ENCODE data around the gene XNDC1N.

The XNDC1N gene, protein sequence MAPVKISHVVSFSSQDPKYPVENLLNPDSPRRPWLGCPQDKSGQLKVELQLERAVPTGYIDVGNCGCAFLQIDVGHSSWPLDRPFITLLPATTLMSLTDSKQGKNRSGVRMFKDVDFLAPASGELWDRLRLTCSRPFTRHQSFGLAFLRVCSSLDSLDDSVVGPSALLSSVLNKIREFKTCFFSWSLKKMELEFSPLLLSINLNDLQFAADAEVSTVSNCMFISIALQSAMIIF

DNA sequence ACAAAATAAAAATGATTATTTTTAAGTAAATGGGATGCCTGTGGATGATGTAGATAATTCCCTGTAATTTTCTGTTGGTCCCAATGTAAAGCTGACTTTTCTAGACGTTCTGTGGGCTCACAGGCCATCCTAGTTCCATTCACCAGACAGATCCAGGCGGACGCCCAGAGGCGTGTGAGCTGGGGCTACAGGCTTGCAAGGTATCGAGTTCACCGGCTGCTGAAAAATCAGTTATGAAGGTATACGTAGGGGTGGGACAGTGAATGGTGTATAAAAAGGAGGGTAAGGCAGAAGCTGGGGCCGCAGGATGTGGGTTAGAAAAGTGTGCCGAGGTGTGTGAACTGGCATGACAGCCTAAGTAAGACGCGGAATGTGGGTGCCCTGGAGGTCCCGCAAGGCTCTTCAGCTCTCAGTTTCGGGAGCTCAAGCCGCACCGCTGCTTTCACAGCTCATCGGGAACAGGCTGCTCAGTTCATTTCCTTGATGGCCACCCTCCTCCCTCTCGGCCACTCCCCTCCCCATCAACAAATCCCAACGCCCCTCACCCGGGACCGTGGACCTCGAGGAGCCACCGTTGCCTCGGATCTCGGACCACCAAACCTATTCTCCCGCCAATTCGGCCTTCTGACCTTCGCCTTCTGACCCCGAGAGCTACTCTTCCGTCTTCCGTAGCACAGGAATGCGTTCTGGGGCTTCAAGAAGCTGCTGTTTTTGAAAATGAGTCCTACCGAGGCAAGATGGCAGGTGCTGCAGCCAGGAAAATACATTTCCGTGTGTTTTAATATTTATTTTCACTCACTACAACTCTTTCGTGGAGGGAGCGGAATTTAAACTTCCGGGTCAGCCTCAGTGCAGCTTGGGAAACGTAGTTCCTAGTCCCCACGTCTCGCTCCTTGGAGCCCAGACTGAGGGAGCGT lies at the start of gene XNDC1N:
TSS of gene XNDC1N (minus strand) at position 775 of the 917 bp plus-strand sequence. CDS start 5,241 bp downstream, outside the sequence.
- DNase-seq, result peak; percentile 86

DNA sequence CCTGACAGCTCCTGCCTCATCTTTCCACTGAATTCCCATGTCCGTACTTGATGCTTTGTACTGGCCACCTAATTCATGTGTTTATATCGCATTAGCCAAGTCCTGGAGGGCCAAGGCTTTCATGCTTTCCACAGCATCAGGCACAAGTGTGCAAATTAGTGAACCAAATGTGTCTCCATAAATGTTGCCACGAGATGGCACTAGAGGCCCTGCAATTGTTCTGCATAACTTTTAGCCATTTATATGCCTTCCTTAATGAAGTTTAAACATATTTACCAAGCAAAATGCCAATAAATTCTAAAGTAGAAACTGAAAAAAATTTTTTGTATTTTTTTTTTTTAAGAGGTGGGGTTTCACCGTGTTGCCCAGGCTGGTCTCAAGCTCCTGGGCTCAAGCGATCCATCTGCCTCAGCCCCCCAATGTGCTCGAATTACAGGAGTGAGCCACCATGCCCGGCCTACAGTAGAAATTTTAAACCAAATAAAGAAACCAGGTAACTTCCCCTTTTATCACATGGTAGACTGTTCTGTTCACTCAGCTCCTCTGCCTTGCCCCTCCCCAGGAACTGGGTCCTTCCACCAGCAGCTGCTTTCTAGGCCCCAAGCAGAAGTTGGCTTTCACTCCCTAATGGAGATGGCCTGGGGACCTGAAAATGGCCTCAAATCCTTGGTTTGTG lies 49.5 kb upstream of the XNDC1N start:
- DNase-seq, result peak; percentile 19

DNA sequence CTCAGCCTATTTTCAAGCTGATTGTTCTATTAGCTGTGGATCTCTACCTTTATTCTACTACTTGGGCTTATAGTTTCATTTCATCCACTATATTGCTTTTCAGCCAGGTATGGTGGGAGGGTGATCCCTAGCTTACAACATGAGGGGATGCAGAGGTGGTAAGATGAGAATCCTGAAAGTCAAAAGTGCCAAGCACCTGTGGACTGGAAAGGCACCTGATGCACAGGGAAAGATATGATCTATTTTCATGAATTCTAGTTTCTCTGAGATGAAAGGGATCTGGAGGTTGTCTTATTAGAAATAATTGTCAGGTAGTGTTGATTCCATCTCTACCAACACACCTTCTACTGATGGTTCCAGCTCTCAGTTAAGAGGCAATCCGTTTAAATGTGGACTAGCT lies 48.7 kb upstream of the XNDC1N start:
- DNase-seq, result no peak

DNA sequence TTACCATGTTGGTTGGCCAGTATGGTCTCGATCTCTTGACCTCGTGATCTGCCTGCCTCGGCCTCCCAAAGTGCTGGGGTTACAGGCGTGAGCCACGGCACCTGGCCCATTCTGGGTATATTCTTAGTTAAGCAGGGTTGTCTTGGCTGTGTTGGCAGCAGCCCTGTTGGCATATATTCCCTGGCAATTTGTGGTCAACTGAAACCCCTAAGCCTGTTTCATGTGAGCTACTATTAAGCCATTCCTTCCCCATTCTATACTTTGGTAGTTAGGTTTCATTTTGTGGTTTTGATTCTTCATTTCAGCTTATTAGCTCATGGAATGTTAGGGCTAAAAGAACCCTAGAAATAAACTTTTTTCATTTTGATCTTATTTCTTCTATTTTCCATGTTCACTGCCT lies 48.2 kb upstream of the XNDC1N start:
- no peak for DNase-seq

DNA sequence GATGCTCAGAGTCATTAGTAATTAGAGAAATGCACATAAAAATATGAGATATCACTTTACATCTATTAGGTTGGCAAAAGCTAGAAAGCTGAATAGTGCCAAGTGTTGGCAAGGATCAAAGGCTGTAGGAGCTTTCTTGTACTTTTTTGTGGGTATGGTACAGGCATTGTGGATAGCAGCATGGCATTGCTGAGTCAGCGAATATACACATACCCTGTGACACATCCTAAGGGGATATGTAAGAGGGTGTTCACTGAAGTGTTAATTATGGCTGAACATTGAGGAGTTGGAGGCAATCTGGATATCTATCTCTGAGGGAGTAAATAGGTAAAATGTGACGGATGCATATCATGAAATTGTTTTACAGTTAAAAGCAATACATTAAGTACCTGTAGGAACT lies 43.3 kb upstream of the XNDC1N start:
- no peak for DNase-seq

DNA sequence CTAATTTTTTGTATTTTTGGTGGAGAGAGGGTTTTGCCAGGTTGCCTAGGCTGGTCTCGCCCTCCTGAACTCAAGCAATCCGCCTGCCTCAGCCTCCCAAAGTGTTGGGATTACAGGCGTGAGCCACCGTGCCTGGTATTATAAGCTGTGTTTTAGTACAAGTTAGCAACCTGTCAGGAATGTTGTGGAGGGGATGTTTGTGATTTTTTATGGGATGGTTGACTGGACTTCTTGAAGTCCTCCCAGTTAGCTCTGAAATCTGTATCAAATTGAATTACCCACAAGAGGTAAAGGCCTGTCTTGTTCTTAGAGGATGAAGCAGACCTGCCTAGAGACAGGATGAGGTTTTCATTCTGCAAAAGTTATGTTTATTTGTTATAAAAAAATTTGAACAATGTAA lies 36.2 kb upstream of the XNDC1N start:
- no peak for DNase-seq

DNA sequence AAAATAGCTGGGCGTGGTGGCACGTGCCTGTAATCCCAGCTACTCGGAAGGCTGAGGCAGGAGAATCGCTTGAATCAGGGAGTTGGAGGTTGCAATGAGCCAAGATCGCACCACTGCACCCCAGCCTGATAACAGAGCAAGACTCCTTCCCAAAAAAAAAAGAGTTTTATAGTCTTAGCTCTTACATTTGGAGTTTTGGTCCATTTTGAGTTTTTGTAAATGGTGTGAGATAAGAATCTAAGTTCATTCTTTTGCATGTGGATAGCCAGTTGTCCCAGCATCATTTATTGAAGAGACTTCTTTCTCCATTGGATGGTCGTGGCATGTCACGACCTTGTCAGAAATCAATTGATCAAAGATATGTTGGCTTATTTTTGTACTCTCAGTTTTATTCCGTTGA lies 35.1 kb upstream of the XNDC1N start:
- no peak for DNase-seq

DNA sequence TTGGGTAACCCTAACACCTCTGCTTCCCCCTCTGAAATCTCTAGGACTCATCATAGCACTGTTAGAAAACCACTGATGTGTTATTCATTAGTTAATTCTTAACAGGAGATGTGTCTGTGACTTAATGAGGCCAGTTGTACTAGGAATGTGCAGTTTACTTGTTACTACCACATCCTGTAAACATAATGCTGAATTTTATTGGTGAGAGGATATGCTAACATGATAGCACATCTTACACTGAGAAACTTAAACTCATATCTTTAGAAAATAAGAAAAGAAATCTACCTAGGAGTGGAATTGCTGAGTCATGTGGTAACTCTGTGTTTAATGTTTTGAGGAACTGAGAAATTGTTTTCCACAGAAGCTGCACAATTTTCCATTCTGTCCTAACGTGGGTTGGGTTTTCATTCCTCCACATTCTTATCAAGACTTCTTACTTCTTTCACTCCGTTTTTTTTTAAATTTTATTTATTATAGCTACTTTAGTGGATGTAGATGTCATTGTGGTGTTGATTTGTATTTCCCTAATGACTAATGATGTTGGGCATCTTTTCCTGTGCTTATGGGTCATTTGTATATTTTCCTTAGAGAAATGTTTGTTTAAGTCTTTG lies 34.1 kb upstream of the XNDC1N start:
- no peak for DNase-seq

DNA sequence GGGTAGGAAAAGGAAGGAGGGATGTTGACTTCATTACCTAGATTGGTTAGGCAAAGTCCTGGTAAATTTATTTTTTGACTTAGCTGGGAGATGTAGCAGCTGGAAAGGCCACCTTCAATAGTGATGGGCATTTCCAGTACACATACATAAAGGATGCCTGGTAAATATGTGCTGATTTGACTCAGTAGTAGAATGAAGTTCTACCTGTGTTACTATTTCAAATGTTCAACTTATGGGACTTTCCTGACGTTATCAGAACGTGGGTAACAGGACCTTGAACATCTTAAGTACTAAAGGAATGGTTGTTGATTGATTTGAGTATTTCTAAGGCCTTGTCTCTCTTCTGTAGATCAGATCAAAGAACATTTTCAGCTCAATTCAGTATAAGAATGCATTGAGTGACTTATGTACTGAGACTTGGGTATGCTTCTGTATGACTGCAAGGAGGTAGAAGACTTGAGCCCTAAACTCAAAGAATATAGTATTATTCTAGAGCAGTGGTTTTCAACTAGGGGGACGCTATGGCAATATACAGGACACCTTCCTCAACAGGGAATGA lies 27.6 kb upstream of the XNDC1N start:
- DNase-seq, result no peak

DNA sequence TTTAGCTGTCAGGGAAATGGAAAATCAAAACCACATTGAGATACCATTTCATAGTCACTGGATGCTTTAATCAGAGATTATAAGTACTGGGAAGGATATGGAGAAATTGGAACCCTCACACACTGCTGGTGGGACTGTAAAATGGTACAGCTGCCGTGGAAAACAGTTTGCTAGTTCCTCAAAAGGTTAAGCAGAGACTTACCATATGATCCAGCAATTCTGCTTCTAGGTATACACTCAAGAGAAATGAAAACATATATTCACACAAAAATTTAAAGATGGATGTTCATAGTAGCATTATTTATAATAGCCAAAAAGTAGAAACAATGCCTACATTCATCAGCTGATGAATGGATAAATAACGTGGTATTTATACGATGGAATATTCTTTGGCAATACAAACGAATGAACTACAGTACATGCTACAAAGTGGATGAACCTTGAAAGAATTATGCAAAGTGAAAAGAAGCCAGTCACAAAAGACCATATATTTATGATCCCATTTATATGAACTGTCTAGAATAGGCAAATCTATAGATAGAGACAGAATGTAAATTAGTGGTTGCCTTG lies 23.4 kb upstream of the XNDC1N start:
- DNase-seq, result no peak

DNA sequence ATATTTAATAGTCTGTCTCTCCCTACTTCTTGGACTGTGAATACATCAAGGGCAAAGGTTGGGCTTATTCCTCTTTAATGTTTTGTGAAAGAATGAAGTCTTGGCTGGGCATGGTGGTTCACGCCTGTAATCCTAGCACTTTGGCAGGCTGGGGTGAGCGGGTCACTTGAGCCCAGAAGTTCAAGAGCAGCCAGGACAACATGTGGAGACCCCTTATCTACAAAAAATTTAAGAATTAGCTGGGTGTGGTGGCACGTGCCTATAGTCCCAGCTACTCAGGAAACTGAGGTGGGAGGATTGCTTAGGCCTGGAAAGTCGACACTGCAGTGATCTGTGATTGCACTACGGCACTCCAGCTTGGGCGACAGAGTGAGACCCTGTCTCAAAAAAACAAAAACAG lies 20.6 kb upstream of the XNDC1N start:
- DNase-seq, result no peak

DNA sequence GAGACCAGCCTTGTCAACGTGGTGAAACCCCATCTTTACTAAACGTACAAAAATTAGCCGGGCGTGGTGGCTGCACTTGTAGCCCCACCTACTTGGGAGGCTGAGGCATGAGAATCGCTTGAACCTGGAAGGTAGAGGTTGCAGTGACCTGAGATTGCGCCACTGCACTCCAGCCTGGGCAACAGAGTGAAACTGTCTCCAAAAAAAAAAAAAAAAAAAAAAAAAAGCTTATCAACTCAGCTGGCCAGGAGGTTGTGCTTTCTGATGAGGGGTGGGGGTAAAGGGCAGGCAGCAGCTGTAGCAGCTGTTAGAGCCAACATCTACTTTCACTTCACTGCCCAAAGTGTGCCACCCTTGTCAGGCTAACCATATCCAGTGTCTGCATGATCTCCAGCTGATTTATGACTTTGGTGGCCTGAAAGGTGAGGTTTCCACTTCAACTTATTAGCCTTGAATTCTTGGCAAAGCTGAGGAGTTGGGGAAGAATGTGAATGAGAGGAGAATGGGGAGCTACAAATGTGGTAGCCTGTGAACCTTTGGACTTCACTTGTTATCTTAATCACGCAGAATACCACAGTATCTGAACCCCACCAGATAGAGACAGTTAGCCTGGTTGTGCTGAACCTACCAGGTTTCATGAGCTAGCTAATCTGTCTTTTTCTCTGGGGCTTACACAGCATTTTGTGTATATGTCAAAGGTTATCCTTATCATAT lies 20.1 kb upstream of the XNDC1N start:
- no peak for DNase-seq

DNA sequence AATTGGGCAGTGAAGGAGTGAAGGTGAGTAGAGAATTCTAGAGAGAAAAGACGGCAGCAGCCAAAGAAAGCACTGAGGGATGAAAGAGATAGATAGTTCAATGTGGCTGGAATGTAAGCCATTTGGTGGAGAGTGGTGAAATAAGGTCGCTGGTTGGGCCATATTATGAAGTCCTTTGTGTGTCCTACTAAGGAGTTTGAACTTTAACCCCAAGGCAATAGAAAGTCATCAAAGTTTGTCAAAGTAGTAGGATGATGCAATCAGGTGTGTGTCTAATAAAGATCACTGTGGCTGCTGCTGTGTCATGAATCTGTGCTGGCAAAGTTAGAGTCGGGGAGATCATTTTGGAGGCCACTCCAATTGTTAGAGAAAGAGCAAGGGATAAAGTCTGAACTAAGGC lies 19.1 kb upstream of the XNDC1N start:
- no peak for DNase-seq

DNA sequence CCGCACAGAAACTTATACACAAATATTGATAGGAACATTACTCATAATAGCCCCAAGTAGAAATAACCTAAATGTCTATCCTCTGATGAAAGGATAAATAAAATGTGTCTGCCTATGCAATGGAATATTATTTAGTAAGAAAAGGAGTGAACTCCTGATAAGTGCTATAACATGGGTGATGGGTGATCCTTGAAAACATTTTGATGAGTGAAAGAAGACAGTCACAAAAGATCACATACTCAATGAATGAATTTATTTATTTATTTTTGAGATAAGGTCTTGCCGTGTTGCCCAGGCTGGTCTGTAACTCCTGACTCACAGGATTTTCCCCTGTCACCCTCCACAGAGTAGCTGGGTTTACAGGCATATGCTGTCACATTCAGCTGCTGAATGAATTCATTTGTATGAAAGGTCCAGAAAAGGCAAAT lies 17.8 kb upstream of the XNDC1N start:
- no peak for DNase-seq

DNA sequence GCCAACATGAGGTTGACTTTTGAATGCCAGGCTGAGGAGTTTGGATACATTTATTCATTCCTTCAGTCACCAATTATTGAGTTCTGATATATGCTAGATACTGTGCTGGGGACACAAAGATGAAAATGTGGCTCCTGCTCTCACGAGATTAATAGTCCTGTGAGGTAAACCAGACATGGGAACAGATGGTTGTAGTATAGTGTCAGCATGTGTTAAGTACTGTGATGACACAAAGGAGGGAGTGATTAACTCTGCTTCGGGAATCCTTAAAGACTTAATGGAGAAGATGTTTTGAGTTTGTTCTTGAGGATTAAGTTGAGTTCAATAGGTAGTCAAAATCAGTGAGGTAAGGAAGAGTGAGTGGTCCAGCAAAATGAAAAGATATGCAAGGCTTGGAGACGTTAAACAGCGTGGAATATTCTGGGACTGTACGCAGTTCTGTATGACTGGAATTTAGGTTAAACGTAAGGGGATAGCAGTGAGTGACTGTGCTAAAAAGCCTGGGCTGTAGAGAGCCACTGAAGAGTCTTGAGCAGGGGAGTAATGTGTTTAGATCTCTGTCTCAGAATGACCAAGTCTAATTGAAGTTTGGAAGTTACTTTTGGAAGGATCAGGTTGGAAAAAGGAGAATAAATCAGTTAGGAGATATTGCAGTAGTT lies 12.3 kb upstream of the XNDC1N start:
- no peak for DNase-seq

DNA sequence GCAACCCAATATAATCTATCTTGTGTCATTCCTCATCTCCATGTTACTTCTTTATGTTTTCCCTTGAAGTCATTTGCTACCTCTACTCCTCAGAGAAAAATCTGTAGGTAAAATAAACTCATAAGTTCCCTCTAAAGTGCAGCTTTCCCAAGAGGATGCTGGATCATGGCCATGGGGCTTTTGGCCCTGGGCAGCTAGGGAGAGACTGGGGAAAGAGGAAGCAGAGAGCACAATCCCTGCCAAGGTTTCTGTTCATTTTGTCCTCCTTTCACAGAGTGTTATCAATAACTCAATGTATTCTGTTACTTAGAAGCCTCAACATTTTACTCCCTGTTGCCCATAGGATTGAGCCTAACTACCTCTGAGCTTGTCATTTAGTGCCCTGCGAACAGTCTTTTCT lies 9.4 kb upstream of the XNDC1N start:
- DNase-seq, result no peak

DNA sequence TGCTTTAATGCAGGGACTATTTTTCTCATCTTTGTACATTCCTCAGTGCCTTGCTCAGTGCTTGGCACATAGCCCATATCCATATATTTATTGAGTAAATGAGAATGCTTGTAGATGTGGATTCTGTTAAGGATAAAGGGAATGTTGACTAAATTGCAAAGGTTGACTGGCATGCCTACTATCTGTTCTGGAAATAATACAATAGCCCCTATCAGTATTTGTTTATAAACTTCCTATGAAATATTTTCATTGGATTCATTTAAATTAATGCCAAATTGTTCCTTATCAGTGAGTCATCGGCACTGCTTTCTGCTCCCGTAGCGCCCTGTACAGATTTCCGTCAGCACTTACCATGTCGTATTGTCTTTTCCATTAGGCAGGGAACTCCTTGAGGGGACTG lies 8.4 kb upstream of the XNDC1N start:
- no peak for DNase-seq

DNA sequence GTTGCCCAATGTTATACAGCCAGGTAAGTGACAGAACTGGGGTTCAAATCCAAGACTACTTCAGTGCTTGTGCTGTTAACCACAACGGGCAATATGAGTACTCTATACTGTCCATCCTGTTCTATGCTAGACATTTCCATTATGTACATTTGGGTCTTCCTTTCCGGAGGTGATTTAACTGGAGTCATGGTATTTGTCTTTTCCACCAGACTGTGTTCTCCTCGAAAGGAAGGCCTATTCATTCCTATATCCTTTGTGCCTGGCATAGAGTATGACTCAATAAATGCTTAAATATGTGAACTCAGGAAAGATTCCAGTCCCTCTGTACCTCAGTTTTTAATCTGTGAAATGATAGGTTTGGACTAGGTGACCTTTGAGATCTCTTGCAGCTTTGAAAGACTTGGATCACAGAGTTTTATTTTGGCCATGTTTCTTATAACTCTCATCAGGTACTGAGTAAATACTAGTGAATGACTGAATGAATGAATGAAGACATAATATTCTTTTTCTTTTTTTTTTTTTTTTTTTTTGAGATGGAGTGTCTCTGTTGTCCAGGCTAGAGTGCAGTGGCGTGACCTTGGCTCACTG lies 7.0 kb upstream of the XNDC1N start:
- DNase-seq, result no peak

DNA sequence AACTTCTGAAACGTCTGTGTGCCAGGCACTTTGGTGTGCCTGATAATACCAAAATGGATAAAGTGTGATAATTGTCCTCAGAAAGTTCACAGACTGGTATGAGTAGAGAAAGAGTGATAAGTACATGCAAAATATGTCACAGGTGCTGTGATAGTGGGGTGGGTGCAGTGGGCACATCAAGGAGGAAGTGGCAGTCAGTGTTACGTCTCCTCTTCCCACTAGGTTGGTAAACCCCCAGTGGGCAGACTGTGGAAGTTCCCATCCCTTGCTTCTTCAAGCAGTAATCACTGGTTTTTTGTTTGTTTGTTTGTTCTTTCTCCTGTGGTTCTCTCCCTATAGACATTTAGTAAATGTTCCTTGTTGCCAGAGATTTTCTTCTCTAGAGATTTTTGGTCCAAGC lies 5.8 kb upstream of the XNDC1N start:
- DNase-seq, result no peak

DNA sequence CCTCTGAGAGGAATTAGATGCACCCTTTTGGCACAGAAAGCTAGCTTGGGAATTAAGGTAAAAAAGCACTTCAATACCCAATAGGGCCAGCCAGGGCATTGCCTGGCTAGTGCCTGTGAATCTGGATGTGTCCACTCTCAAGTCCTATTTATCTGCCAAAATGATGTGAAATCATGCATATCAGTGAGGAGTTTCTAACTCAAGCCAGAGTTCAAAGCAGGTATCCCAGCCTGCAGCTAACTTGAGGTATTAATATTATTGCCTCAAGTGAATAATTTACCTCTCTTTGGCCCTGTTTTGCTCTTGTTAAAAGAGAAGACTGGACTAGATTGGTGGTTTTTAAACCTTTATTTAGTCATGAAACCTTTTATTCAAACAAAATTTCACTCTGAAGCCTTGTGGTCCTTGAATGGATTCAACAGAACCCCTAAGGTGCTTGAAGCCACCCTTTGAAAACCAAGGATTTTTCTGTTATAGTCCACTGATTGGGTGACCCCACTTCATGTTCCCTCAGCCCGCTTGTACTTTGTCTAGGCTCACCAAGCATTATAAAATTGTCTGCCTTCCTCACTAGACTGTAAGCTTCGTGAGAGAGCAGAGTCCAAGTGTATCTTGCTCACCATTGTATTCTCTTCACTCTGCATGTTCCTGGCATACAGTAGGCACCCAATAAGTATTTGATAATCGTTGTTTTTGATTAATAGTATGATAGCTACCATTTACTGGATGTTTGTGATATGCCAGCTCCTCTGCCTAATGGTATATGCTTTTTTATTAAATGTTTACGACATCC lies 4.9 kb upstream of the XNDC1N start:
- DNase-seq, result no peak

All from NCI-H1436 (cell line).